SKM-1 (cell line): ENCODE results near the gene ALDH7A1.
"Not testable (repeated sequence)": the region's sequence is repeated elsewhere in the genome, so short reads cannot be mapped to it uniquely, and the experiment has no call there.

Source experiments
- DNase-seq: peaks from one replicate; lab custom pipeline; 2025; ENCODE audit not compliant: unreplicated experiment; lab: John Stamatoyannopoulos, UW

The ALDH7A1 gene

DNA sequence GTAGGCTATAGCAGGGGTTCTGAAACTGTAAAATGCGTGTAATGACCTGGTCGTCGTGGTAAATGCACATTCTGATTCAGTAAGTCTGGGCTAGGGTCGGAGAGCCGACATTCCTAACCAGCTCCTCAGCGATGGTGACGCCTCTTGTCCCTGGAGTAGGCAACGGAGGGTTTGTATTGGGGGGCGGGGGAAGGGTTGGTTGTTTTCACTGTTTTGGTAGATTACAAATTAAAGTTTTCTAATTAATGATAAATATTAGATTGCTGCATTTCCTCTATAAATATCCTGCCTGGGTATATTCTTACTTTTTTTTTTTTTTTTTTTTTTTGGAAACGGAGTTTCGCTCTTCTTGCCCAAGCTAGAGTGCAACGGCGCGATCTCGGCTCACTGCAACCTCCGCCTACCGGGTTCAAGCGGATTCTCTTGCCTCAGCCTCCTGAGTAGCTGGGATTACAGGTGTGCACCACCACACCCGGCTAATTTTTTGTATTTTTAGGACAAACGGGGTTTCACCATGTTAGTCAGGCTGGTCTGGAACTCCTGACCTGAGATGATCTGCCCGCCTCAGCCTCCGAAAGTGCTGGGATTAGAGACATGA, 566 bp upstream of the ALDH7A1 start:
- DNase-seq: no peak

- DNase-seq: no peak
Measured at GRCh38 chr5:126591549-126591948, 3.5 kb downstream of the ALDH7A1 start.

DNA sequence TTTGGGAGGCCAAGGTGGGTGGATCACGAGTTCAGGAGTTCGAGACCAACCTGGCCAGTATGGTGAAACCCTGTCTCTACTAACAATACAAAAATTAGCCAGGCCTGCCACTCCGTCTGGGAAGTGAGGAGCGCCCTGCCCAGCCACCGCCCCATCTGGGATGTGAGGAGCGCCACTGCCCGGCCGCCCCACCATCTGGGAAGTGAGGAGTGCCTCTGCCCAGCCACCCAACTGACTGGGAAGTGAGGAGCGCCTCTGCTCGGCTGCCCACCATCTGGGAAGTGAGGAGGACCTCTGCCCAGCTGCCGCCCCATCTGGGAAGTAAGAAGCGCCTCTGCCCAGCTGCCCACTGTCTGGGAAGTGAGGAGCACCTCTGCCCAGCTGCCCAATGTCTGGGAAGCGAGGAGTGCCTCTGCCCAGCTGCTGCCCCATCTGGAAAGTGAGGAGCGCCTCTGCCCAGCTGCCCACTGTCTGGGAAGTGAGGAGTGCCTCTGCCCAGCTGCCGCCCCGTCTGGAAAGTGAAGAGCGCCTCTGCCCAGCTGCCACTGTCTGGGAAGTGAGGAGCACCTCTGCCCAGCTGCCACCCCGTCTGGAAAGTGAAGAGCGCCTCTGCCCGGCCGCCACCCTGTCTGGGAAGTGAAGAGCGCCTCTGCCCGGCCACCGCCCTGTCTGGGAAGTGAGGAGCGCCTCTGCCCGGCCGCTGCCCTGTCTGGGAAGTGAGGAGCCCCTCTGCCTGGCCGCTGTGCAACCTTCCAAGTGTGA, 5.3 kb downstream of the ALDH7A1 start:
- no peak for DNase-seq

DNA sequence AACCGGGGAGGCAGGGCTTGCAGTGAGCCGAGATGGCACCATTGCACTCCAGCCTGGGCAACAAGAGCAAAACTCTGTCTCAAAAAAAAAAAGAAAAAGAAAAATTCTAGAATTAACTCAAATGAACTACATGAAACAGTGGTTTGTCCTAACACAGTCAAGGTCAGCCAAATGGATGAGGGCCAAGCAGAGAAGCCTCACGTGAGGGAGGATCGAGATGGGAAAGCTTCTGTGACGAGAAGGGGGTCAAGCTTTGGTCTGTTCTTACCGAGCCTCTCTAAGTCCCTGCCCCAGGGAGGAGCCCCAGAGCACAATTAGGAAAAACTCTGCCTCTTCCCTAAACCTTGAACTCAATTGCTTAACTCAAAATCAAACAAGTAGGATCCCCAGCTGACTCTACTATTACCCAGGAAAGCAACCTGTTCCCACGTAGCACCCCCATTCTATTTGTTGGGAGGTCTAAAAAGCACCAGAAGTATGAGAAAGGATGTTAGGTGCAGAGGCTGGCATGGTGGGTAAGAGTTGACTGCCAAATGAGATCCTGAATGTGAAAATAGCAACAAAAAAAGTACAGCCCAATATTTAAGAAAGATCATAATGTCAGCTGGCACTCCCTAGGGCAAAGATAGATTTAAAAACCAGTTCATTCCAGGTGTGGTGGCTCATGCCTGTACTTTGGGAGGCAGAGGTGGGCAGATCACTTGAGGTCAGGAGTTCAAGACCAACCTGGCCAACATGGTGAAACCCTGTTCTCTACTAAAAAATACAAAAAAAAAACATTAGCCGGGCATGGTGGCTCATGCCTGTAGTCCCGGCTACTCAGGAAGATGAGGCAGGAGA, 7.2 kb downstream of the ALDH7A1 start:
- no peak for DNase-seq

GRCh38 chr5:126583761-126584160, 11.3 kb downstream of the ALDH7A1 start:
- DNase-seq: no peak

DNA sequence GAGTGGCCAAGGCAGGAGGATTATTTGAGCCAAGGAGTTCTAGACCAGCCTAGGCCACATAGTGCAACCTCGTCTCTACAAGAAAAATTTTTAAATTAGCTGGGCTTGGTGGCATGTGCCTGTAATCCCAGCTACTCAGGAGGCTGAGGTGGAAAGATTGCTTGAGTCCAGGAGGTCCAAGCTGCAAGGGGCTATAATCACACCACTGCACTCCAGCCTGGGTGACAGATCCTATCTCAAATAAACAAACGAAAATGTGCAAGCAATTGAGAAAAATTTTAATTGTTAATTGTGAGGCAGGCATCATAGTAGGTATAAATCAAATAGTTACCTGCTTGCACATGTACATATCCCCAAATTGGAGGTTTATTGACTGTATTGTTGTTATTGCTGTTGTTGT, 15.3 kb downstream of the ALDH7A1 start:
- no peak for DNase-seq

GRCh38 chr5:126577415-126577814, 17.6 kb downstream of the ALDH7A1 start:
- no peak for DNase-seq

GRCh38 chr5:126576974-126577373, 18.0 kb downstream of the ALDH7A1 start:
- no peak for DNase-seq

DNA sequence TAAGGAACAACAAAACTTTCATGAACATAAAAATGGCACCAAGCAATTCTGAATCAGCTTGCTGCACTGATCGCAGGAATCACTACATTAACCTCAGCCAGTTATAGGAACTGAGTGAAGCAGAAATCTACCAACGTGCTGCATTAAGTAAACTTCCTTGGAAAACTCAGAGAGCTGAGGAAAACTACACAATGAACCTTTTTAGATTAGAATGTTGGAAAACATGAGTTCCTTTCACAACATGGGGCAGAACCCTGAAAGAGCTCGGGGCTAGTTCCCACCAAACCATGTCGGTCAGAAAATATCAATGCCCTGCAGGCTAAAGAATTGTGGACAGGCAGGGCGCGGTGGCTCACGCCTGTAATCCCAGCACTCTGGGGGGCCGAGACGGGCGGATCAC, 19.4 kb downstream of the ALDH7A1 start:
- DNase-seq: no peak

DNA sequence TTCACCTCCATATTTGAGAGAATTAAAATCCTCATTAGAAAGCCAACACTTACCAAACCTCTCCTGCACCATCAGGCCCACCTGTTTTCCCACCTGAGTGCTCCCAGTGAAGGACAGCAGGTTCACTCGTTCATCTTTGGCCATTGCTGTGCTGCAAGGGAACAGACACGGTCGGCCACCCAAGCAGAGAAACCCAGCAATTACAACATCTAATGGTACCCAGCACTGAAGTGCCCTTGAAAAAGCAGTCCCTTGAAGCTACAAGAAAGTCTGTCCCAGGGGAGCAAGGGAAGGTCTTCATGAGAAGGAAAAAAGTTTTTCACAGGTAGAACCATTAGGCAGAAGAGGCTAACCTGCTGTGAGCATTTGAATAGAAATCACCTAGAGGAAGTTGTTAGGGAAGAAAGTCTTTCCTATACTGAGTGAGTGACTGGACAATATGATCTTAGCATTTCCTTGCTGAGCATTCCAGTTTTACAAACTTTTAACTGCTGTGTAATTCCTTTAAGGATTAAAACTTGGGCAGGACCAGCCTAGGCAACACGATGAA, 26.7 kb downstream of the ALDH7A1 start:
- no peak for DNase-seq

- no peak for DNase-seq
Measured at GRCh38 chr5:126562823-126563222, 32.2 kb downstream of the ALDH7A1 start.

DNA sequence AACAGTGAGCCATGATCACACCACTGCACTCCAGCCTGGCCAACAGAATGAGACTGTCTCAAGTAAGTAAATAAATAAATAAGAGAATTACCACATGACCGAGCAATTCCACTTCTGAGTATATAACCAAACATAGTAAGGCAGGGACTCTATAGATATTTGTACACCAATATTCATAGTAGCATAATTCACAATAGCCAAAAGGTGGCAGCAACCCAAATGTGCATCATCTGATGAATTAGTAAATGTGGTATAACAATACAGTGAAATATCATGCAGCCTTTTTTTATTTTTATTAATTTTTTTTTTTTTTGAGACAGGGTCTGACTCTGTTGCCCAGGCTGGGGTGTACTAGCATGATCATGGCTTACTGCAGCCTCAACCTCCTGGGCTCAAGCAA, 33.1 kb downstream of the ALDH7A1 start:
- no peak for DNase-seq

DNA sequence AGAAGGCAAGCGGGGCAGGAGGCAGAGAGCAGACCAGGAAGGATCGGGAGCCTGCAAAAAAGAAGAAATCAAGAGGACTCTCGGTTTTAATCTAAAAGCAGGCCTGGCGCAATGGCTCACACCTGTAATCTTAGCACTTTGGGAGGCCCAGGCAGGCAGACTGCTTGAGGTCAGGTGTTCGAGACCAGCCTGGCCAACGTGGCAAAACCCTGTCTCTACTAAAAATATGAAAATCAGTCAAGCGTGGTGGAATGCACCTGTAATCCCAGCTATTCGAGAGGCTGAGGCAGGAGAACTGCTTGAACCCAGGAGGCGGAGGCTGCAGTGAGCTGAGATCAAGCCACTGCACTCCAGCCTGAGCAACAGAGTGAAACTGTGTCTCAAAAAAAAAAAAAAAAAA, 39.9 kb downstream of the ALDH7A1 start:
- DNase-seq: not testable (repeated sequence)

DNA sequence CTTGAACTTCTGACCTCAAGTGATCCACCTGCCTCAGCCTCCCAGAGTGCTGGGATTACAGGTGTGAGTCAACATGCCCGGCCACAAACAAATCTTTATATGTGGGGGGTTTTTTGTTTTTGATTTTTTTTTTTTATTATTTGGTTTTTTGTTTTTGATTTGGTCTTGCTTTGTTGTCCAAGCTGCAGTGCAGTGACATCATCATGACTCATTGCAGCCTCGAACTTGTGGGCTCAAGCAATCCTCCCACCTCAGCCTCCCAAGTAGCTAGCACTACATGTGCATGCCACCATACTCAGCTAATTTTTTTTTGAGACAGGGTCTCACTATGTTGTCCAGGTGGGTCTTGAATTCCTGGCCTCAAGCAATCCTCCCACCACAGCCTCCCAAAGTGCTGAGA, 42.4 kb downstream of the ALDH7A1 start:
- no peak for DNase-seq

DNA sequence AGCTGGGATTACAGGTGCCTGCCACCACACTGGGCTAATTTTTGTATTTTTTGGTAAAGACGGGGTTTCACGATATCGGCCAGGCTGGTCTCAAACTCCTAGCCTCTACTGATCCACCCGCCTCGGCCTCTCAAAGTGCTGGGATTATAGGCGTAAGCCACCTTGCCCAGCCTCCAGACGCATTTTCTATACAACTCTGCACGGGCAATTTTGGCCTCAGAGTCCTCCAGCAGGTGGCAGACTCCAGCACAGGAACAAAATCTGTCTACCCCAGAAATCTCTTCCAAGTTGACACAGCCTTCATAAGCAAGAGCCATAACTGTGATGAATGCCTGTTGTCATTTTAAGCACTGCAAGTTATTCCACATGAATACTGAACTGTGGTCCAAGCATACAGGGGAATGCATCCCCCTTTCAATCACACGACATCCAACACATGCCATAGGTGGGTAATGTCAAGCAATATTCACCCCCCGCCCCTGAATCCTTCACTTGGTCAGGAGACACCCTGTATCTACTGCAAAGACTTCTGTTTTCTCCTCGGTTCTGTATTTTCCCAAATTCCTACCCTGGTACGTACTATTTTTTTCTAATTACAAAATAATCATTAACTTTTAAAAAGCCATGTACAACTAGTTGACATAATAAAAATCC, 50.8 kb downstream of the ALDH7A1 start:
- peak; percentile 10 for DNase-seq

GRCh38 chr5:126543660-126544059, 51.4 kb downstream of the ALDH7A1 start:
- no peak for DNase-seq

GRCh38 chr5:126543009-126543408, 52.0 kb downstream of the ALDH7A1 start:
- DNase-seq: no peak

DNA sequence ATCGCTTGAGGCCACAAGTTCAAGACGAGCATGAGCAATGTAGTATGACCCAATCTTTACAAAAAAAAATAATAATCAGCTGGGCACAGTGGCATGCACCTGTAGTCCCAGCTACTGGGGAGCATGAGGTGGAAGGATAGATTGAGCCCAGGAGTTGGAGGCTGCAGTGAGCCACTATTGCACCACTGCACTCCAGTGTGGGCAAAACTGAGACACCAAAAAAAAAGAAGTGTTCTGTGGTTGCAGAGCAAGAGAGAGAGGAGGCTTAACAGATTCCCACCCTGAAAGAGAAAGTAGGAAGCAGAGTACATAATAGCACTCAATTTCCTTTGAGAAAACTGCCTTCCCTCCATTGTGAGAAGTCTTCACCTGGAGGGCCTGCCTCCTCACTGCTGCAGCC, 52.6 kb downstream of the ALDH7A1 start:
- no peak for DNase-seq

DNA sequence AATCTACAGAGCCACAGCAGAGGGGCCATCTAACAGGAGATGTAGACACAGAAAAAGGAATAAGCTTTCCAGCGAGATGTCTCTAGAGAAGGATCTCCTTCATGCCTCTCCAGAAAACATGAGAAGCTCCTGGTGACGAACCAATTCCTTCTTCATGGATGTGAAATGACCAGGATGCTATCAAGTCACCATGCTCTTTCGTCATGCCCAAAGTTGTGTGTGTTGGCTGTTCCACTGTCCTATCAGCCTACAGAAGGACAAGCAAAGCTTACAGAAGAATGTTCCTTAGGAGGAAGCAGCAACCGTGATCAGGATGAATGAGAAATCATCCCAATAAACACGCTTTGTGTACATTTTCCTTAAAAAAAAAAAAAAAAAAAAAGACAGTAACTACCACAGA, 54.4 kb downstream of the ALDH7A1 start:
- no peak for DNase-seq

- no peak for DNase-seq
Measured at GRCh38 chr5:126538579-126538978, 56.4 kb downstream of the ALDH7A1 start.

DNA sequence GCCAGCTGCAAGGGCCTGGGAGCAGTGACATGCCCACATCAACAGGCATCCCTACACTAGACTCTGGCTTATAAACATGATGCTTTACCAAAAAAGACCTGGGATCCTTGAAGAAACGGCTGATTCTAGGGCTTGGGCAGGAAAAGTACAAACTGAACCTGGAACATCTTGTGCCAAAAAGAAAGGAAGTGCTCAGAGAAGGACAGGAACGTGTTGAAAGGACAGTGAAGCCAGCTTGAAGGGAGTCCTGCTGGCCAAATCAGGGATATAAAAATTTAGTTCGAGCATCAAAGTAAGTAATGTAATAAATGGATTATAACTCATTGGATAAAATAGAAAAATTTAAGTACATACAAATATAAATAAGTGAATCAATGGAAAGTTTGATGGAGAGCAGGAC, 58.1 kb downstream of the ALDH7A1 start:
- DNase-seq: no peak
